HG03354 (cell line): ENCODE measurements around the gene ATG5.

Experiments used
- ATAC-seq: cut with Tn5 transposase; IDR thresholded peaks from one replicate; pipeline ENCODE4 v1.9.1; 2021; ENCODE audit warnings: mild to moderate bottlenecking; ENCODE audit not compliant: unreplicated experiment, poor library complexity, severe bottlenecking

The ATG5 gene

DNA sequence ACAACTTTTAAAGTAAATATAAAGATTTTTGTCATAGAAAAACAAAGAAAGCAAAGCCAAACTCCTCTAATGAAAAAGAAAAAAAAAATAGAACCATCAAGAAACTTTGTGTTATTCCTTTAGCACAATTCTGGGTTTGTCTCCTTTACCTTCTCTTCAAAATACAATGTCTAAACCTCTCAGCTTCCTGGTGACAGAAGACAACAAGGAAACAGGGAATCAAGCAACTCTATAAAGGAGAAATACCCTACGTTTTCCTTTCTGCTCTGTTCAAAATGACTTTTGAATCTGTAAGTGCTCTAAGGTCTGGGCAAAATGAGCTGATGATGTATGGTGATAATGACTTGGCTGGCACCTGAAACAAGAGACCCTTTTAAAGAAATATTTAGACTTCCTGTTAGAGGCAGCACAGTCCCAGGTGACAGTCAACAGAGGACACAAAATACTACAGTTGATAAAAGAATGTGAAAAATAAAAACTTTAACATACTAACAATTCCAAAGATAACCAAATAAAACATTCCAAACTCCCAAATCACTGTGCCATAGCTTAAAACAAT is 138.1 kb downstream of the ATG5 start:
- no peak for ATAC-seq

GRCh38 chr6:106186714-106187113 is 138.8 kb downstream of the ATG5 start:
- no peak for ATAC-seq

- peak; percentile 24 for ATAC-seq
Measured at GRCh38 chr6:106186172-106186571, 139.4 kb downstream of the ATG5 start.

DNA sequence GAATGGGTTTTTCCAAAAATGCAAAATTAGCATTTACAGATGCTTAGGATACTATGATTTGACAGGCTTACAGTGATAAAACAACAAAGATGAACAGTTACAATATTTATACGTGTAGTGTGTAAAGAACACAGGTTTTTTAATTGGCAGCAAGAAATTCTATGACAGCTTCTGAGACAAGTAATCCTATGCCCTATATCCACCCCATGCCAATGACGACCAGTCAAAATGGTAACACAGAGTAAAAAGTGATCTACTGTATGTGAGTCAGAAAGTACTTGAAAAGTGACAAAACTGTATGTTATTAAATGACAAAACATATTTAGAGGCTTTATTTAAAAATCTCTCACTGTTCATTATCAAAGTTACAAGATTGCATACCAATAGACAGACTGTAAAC is 139.9 kb downstream of the ATG5 start:
- no peak for ATAC-seq

DNA sequence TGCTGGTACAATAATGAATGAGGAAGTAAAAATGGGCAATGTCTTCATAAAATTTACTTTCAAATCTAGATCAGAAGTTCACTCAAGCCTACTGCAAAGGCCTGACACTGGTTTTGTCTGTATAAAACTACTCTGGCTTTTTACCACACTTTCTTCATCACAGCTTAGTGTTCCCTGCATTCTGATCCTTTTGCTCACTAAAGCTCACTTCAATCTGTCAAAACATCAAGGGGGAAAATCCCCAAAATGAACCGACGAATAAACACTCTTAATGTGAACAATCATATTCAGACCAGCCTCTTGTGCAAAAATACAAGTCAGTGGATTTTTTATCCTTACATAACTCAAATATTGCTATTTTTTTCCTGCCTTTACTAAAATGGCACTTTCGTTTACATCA is 140.9 kb downstream of the ATG5 start:
- no peak for ATAC-seq

DNA sequence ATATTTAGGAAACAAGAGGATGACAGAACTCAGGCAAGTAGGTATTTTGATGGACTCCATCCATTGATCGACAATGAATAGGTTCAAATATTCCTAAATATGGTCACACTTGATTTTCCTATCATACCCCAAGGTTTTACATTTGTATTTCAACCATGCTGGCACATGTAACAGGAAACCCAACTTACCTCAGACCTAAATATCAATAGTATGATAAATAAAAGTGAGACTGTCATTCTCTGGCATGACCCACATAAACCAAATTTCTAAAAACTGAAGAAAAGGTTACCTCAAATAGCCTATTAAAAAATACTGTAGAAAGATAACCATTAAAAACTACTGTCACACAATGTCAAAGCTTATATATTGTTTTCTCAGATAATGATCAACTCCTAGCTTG is 142.1 kb downstream of the ATG5 start:
- ATAC-seq = no peak

DNA sequence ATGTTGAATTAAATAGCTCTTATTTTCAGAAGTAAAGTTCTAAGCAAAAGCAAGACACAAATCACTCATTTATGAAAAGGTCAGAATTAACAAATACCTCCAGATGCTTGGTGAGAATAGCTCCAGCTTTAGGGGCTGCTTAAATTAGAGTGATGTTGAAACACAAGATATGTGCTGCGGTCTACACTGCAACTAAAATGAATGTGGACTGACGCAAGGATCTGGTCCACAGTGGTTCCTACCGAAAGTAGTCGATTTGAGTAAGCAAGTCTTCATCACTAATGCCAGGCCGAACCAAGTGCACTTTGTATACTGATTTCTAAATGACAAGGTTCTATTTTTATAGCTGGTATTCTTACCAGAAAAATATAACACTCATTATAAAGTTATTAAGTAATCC is 143.1 kb downstream of the ATG5 start:
- ATAC-seq = peak; percentile 86

DNA sequence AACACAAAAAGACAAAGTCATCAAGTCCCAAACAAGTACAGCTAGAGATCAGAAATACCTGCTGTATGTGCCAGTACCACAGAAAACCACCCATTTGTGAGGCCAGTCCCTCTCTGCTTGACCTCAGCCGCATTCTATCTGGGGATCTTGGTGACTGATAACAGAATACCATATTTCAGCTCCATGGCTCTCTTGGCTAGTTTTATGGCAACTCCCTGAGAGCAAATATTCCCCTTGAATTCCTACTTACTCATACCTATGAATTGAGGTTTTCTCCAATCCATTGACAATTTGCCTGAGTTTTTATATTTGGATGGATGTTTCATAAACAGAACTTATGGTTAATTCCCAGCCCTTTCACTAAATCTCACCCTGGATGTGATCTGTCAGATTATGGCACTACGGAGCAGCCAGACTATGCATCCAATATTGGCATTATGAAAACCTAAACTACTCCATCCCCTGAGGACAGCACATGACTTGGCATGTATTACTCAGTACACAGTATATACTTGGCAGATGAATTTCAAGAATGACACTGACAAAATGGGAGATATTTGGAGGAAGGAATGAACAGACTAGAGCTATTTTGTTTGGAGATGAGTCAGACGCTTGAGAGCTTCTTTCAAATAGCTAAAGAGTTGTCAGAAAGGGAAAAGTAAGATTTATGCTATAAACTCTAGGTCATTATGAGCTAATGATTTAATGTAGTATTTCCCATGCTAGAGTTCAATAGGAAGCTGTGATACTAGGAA is 143.7 kb downstream of the ATG5 start:
- peak; percentile 33 for ATAC-seq

GRCh38 chr6:106180208-106180607 is 145.4 kb downstream of the ATG5 start:
- ATAC-seq = no peak

- ATAC-seq = no peak
Measured at GRCh38 chr6:106178900-106179299, 146.7 kb downstream of the ATG5 start.

DNA sequence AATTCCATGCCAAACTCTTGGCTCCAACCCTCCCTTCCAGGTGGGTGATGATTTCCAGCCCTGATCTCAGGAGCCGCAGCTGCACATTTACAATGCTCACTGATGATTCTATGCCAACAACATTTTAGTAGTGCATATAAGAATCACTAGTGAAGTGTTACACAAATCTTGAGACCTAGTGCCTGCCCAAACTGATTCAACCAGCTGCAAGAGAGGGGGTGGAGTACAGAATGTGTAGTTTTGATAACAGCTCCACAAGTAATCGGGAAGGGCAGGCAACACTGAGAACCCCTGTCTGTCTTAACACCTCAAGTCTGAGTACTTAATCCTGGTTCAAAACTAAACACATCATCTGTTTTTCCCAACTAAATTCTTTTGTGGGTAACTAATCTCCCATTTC is 147.8 kb downstream of the ATG5 start:
- ATAC-seq = no peak

DNA sequence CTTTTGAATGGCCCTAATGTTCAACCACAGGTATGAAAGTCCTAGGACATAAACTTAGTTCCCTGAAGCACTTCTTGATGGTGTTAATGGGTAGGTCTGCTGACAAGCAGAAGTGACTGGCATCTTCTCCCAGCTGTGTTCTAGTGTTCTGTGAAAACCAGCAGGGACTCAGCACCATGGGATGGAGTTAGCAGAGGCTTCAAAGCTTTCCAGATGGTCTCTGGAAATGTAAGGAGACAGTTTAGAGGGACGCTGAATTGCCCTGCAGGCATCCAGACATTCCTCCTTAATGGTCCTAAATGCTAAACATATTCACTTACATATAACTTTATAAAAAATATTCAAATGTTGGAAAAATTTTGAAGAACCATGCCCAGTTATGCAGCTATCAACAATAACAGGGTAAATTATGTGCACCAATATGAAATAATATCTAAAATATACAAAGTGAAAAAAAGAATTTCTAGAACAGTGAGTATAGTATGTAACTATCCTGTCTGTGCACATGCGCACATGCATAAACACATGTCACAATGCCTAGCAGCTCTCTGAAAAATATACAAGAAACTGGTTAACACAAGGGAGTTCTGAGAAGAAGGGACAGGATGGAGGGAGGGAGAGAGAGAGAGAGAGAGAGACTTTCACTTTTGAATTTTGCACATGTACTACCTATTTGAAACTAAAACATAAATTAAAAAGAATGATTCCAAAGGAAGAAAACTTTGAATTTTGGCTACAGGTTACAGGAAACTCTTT is 152.3 kb downstream of the ATG5 start:
- no peak for ATAC-seq

DNA sequence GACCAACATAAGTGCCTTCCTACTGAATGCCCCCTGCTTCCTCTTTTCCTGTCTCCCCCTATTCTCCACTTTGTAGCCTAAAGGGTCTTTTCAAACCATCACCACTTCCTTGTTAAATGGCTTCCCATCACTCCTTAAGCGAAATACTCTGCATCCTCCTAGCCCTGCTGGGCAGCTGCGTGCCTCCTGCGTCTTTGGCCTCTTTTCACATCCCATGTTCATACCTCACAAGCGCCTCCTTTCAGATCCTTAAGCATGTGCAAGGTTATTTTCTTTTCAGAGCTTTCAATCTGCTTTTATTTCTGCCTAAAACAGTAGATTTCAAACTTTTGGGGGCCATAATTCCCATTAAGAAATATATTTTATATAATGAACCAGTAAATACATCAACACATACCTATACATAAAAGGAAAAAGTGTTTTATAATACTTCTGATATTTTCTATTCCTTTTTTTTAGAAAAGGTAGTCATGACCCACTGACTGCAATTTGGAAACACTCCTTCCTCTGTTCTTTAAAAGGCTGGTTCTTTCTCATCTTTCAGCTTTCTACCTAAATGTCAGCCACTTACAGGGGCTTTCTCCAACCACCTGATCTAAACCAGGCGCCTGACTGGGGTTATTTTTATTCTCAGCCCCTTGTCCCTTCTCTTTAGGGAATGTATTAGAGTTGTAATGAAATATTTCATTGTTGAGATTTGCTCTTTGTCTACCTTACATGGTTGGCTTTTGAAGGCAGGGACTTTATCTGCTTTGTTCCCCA is 155.3 kb downstream of the ATG5 start:
- ATAC-seq = no peak

DNA sequence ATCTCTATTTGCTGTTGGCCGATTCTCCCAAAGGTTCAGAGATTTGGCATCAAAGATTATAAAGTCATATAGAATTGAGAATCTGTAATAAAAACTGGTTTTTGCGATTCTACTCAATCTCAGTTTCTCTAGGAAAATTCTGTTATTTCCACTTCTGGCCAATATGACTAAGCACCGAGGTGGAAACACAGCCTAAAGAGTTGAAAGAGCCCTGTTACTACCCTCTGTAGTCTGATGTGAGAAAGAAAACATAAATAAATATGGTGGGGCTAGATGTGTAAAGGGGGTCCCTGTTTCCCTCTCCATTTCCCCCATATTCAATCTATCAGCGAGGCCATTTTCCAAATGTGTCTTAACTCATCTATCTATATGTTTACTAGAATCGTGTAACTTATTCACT is 156.0 kb downstream of the ATG5 start:
- ATAC-seq = no peak

GRCh38 chr6:106168097-106168888 is 157.3 kb downstream of the ATG5 start:
- no peak for ATAC-seq

- peak; percentile 54 for ATAC-seq
Measured at GRCh38 chr6:106167096-106167814, 158.3 kb downstream of the ATG5 start.

- no peak for ATAC-seq
Measured at GRCh38 chr6:106165885-106166485, 159.6 kb downstream of the ATG5 start.
